ENCODE measurements around the gene MIPOL1. TPM values are rescaled to one million over a fixed set of nuclear protein-coding genes. Genes with fewer than 3 reads are reported as not detected.

The MIPOL1 gene
- total and polyA plus RNA-seq, 5 donors = 3.9 to 13.2 (median 11.3) TPM

- Histone ChIP-seq H3K27me3 (ENCODE audit: control insufficient read depth, insufficient read depth) (no peaks in the 10 kb centered on the region), H3K9me3 (ENCODE audit: control insufficient read depth, low read length) (no peaks in the 10 kb centered on the region), H3K4me1 (ENCODE audit: control insufficient read depth, insufficient read depth, low read length) (no peaks in the 10 kb centered on the region), H3K27ac (ENCODE audit: low read length) (no peak overlapping the region), H3K4me3 (ENCODE audit: low read length) (no peak overlapping the region)
- intact Hi-C loops (cut with DNase I) = no loop called here
- WGBS = 74% methylated on average over 1 of the region's 1 CpG
- DNase-seq (no peak), ATAC-seq (no peak)
These were observed 205.9 kb downstream of the MIPOL1 start for GRCh38 chr14:37403626-37404025.

DNA sequence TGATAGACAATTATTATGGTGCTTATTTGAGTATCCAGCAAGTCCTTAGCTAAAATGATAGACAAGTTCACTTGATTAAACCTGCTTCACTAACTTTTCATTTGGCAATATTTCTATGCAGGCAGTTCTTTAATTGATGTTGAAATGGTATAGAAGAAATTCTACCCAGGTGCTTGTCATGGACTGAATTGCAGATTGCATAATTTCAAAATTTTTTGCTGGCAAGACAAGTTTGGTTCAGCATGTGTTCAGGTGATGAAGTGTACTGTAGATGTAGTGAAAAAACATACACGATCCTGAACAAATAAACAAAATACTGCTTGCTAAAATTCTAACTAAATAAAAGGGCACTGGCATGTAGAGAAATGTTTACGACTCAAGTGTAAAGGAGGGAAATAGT is 208.4 kb downstream of the MIPOL1 start:
- Histone ChIP-seq H3K4me3 (ENCODE audit: low read length) (no peak overlapping the region), H3K4me1 (ENCODE audit: control insufficient read depth, insufficient read depth, low read length) (no peaks in the 10 kb centered on the region), H3K27ac (ENCODE audit: low read length) (no peak overlapping the region), H3K27me3 (ENCODE audit: control insufficient read depth, insufficient read depth) (no peaks in the 10 kb centered on the region), H3K9me3 (ENCODE audit: control insufficient read depth, low read length) (no peaks in the 10 kb centered on the region)
- no peak for DNase-seq
- 89% methylated on average over 2 of the region's 2 CpGs for WGBS
- ATAC-seq = no peak
- intact Hi-C loops (cut with DNase I) = no loop called here

DNA sequence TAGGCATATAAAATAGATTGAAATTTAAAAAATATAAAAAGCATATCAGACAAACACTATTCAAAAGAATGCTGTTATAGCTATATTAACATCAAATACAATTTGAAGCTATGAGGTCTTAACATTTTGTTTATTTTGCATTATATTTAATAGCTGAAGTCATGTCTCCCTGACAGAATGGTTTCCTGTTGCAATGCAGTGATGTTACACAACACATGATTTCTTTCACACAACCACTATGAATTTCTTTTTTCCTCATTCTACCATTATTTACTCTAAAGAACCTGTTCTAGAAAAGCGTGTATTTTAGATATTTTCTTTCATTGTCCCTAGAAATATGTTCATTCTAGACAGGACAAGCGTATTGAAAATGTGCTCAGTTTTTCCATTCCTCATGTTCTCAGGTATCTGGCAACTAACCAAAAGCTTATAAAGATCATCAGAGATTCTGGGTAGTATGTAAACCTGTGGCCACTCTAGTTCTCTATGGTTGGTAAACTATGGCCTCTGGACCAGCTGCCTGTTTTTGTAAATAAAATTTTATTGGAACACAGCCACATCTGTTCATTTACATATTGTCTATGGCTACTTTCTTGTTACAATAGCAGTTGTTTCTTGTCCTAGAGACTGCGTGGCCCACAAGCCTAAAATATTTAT is 213.5 kb downstream of the MIPOL1 start:
- ATAC-seq (no peak), DNase-seq (no peak)
- Histone ChIP-seq H3K27ac (ENCODE audit: low read length) (no peak overlapping the region), H3K9me3 (ENCODE audit: control insufficient read depth, low read length) (no peaks in the 10 kb centered on the region), H3K4me1 (ENCODE audit: control insufficient read depth, insufficient read depth, low read length) (no peaks in the 10 kb centered on the region), H3K4me3 (ENCODE audit: low read length) (no peak overlapping the region), H3K27me3 (ENCODE audit: control insufficient read depth, insufficient read depth) (no peaks in the 10 kb centered on the region)
- 85% methylated on average over 3 of the region's 3 CpGs for WGBS
- intact Hi-C loops (cut with DNase I) = no loop called here

- intact Hi-C loops (cut with DNase I) = no loop called here
- ATAC-seq (no peak), DNase-seq (no peak)
- Histone ChIP-seq H3K4me3 (ENCODE audit: low read length) (no peak overlapping the region), H3K9me3 (ENCODE audit: control insufficient read depth, low read length) (no peaks in the 10 kb centered on the region), H3K27ac (ENCODE audit: low read length) (no peak overlapping the region), H3K27me3 (ENCODE audit: control insufficient read depth, insufficient read depth) (no peaks in the 10 kb centered on the region), H3K4me1 (ENCODE audit: control insufficient read depth, insufficient read depth, low read length) (no peaks in the 10 kb centered on the region)
- 91% methylated on average over 1 of the region's 1 CpG for WGBS
These were observed 215.3 kb downstream of the MIPOL1 start for GRCh38 chr14:37413050-37413449.

DNA sequence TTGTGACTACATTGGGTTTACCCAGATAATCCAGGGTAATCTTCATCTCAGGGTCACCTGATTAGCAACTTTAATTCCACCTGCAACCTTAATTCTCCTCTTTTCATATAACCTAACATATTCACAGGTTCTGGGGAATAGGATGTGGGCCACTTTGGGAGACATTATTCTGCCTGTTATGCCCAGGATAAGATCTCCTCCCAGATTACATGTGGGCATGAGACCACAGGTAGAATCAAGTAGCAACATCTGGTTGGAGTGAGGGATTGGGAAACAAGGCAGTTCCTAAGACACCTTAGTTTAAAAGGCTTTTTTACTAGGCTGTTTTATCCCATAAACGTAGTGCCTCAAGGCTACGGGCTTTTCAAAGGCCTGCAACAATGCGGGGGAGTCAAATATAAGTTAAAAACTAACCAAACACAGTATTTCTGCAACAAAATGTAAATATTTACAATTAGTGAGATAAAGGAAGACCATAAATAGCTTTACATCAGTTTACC is 215.8 kb downstream of the MIPOL1 start:
- WGBS = 87% methylated on average over 3 of the region's 3 CpGs
- ATAC-seq = no peak
- intact Hi-C loops (cut with DNase I) = no loop called here
- H3K27me3 ChIP-seq (ENCODE audit: control insufficient read depth, insufficient read depth) = no peaks in the 10 kb centered on the region
- no peak overlapping the region for H3K27ac ChIP-seq (ENCODE audit: low read length)
- DNase-seq = no peak
- no peaks in the 10 kb centered on the region for H3K9me3 ChIP-seq (ENCODE audit: control insufficient read depth, low read length)
- no peaks in the 10 kb centered on the region for H3K4me1 ChIP-seq (ENCODE audit: control insufficient read depth, insufficient read depth, low read length)
- no peak overlapping the region for H3K4me3 ChIP-seq (ENCODE audit: low read length)

DNA sequence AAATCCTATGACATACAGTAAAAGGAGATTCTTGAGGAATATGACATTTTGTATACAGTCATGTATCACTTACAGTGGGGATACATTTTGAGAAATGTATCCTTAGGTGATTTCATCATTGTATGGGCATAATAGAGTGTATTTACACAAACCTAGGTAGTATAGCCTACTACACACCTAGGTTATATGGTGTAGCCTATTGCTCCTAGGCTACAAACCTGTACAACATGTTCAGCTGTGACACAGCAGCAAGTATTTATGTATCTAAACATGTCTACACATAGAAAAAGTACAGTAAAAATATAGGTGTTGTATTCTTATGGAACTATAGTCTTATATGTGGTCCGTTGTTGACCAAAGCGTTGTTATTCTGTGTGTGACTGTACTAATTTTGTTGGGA is 218.5 kb downstream of the MIPOL1 start:
- intact Hi-C loops (cut with DNase I) = no loop called here
- H3K4me3 ChIP-seq (ENCODE audit: low read length) = no peak overlapping the region
- H3K4me1 ChIP-seq (ENCODE audit: control insufficient read depth, insufficient read depth, low read length) = no peaks in the 10 kb centered on the region
- 96% methylated on average over 2 of the region's 2 CpGs for WGBS
- H3K9me3 ChIP-seq (ENCODE audit: control insufficient read depth, low read length) = no peaks in the 10 kb centered on the region
- no peak overlapping the region for H3K27ac ChIP-seq (ENCODE audit: low read length)
- ATAC-seq (no peak), DNase-seq (no peak)
- H3K27me3 ChIP-seq (ENCODE audit: control insufficient read depth, insufficient read depth) = no peaks in the 10 kb centered on the region

- WGBS = 45% methylated on average over 1 of the region's 1 CpG
- Histone ChIP-seq H3K4me1 (ENCODE audit: control insufficient read depth, insufficient read depth, low read length) (no peaks in the 10 kb centered on the region), H3K27ac (ENCODE audit: low read length) (no peak overlapping the region), H3K4me3 (ENCODE audit: low read length) (no peak overlapping the region), H3K27me3 (ENCODE audit: control insufficient read depth, insufficient read depth) (no peaks in the 10 kb centered on the region), H3K9me3 (ENCODE audit: control insufficient read depth, low read length) (no peaks in the 10 kb centered on the region)
- DNase-seq (no peak), ATAC-seq (no peak)
- intact Hi-C loops (cut with DNase I) = no loop called here
These were observed 219.4 kb downstream of the MIPOL1 start for GRCh38 chr14:37417151-37417550.

GRCh38 chr14:37417833-37418232 is 220.1 kb downstream of the MIPOL1 start:
- intact Hi-C loops (cut with DNase I) = no loop called here
- Histone ChIP-seq H3K9me3 (ENCODE audit: control insufficient read depth, low read length) (no peaks in the 10 kb centered on the region), H3K27ac (ENCODE audit: low read length) (no peak overlapping the region), H3K4me3 (ENCODE audit: low read length) (no peak overlapping the region), H3K4me1 (ENCODE audit: control insufficient read depth, insufficient read depth, low read length) (no peaks in the 10 kb centered on the region), H3K27me3 (ENCODE audit: control insufficient read depth, insufficient read depth) (no peaks in the 10 kb centered on the region)
- WGBS = 68% methylated on average over 1 of the region's 1 CpG
- ATAC-seq = no peak
- DNase-seq = no peak

GRCh38 chr14:37420622-37421021 is 222.9 kb downstream of the MIPOL1 start:
- no peak overlapping the region for H3K4me3 ChIP-seq (ENCODE audit: low read length)
- no peaks in the 10 kb centered on the region for H3K9me3 ChIP-seq (ENCODE audit: control insufficient read depth, low read length)
- H3K27ac ChIP-seq (ENCODE audit: low read length) = no peak overlapping the region
- ATAC-seq = no peak
- no peaks in the 10 kb centered on the region for H3K27me3 ChIP-seq (ENCODE audit: control insufficient read depth, insufficient read depth)
- DNase-seq = no peak
- intact Hi-C loops (cut with DNase I) = no loop called here
- WGBS = 87% methylated on average over 2 of the region's 2 CpGs
- H3K4me1 ChIP-seq (ENCODE audit: control insufficient read depth, insufficient read depth, low read length) = no peaks in the 10 kb centered on the region

GRCh38 chr14:37422319-37422718 is 224.6 kb downstream of the MIPOL1 start:
- Histone ChIP-seq H3K4me3 (ENCODE audit: low read length) (no peak overlapping the region), H3K9me3 (ENCODE audit: control insufficient read depth, low read length) (no peaks in the 10 kb centered on the region), H3K27me3 (ENCODE audit: control insufficient read depth, insufficient read depth) (no peaks in the 10 kb centered on the region), H3K27ac (ENCODE audit: low read length) (no peak overlapping the region), H3K4me1 (ENCODE audit: control insufficient read depth, insufficient read depth, low read length) (no peaks in the 10 kb centered on the region)
- intact Hi-C loops (cut with DNase I) = no loop called here
- ATAC-seq (no peak), DNase-seq (no peak)

- no peak for ATAC-seq
- Histone ChIP-seq H3K27me3 (ENCODE audit: control insufficient read depth, insufficient read depth) (no peaks in the 10 kb centered on the region), H3K27ac (ENCODE audit: low read length) (no peak overlapping the region), H3K9me3 (ENCODE audit: control insufficient read depth, low read length) (no peaks in the 10 kb centered on the region), H3K4me1 (ENCODE audit: control insufficient read depth, insufficient read depth, low read length) (no peaks in the 10 kb centered on the region), H3K4me3 (ENCODE audit: low read length) (no peak overlapping the region)
- intact Hi-C loops (cut with DNase I) = no loop called here
- WGBS = 73% methylated on average over 2 of the region's 2 CpGs
- no peak for DNase-seq
These were observed 225.0 kb downstream of the MIPOL1 start for GRCh38 chr14:37422748-37423147.

GRCh38 chr14:37428954-37429353 is 231.2 kb downstream of the MIPOL1 start:
- H3K4me1 ChIP-seq (ENCODE audit: control insufficient read depth, insufficient read depth, low read length) = no peaks in the 10 kb centered on the region
- no peak for ATAC-seq
- no peaks in the 10 kb centered on the region for H3K9me3 ChIP-seq (ENCODE audit: control insufficient read depth, low read length)
- H3K4me3 ChIP-seq (ENCODE audit: low read length) = no peak overlapping the region
- H3K27me3 ChIP-seq (ENCODE audit: control insufficient read depth, insufficient read depth) = no peaks in the 10 kb centered on the region
- intact Hi-C loops (cut with DNase I) = no loop called here
- no peak overlapping the region for H3K27ac ChIP-seq (ENCODE audit: low read length)
- 89% methylated on average over 1 of the region's 1 CpG for WGBS
- DNase-seq = no peak

Measured in right cardiac atrium (tissue), 5 donors.